Caki2 (cell line): ENCODE data around the gene MAGI3. TPM values are rescaled to one million over a fixed set of nuclear protein-coding genes. Genes with fewer than 3 reads are reported as not detected.
"Not testable (repeated sequence)": the region's sequence is repeated elsewhere in the genome, so short reads cannot be mapped to it uniquely, and the experiment has no call there.

ENCODE experiments used
- DNase-seq: peaks from one replicate; pipeline ENCODE4 v3.0.0-alpha.2; 2015; ENCODE audit warnings: low read depth
- in situ Hi-C: cut with HindIII; loops from 2 replicates; pipeline ENCODE4 v1.10.0; 2016; ENCODE audit warnings: low sequenced_read_pairs, low pct_unique_long_range_greater_than_20kb, mixed read lengths
- total RNA-seq: library from RNA; depleted of rRNA; stranded (reverse); fragments of >200 nt; shearing (Covaris generic); gene quantifications from 2 replicates; pipeline ENCODE4 v1.2.3, GENCODE V29; 2014; ENCODE audit warnings: low replicate concordance

MAGI3 gene
- total RNA-seq, 1 experiment from 2014 or later: 3.9 TPM

- DNase-seq: no peak
- in situ Hi-C loops: no loop called here
These were observed 300.9 kb downstream of the MAGI3 start for GRCh38 chr1:113691184-113691583.

GRCh38 chr1:113692342-113692741 is 302.0 kb downstream of the MAGI3 start:
- in situ Hi-C loops: no loop called here

GRCh38 chr1:113692824-113693431 is 302.6 kb downstream of the MAGI3 start:
- in situ Hi-C loops: no loop called here
- no peak for DNase-seq

More at GRCh38 chr1:113692342-113692741, 302.0 kb downstream of the MAGI3 start:
- no peak for DNase-seq

GRCh38 chr1:113694910-113695309 is 304.6 kb downstream of the MAGI3 start:
- in situ Hi-C loops: no loop called here
- DNase-seq: no peak

- in situ Hi-C loops: no loop called here
- no peak for DNase-seq
These were observed 311.1 kb downstream of the MAGI3 start for GRCh38 chr1:113701429-113701828.

- DNase-seq: no peak
- in situ Hi-C loops: no loop called here
These were observed 324.4 kb downstream of the MAGI3 start for GRCh38 chr1:113714606-113715269.

GRCh38 chr1:113717506-113717905 is 327.2 kb downstream of the MAGI3 start:
- DNase-seq, in situ Hi-C loops: not testable (repeated sequence)

- DNase-seq, in situ Hi-C loops: not testable (repeated sequence)
These were observed 328.3 kb downstream of the MAGI3 start for GRCh38 chr1:113718621-113719020.

GRCh38 chr1:113721010-113721409 is 330.7 kb downstream of the MAGI3 start:
- in situ Hi-C loops: no loop called here
- DNase-seq: no peak

GRCh38 chr1:113732802-113733201 is 342.5 kb downstream of the MAGI3 start:
- DNase-seq: no peak
- in situ Hi-C loops: no loop called here

GRCh38 chr1:113734357-113735055 is 344.2 kb downstream of the MAGI3 start:
- in situ Hi-C loops: no loop called here
- no peak for DNase-seq
